Endodermal cell (in vitro differentiated cells): ENCODE data around the gene ATP1A4. TPM values are rescaled to one million over a fixed set of nuclear protein-coding genes. Genes with fewer than 3 reads are reported as not detected.

Experiments
- DNase-seq: peaks from one replicate; pipeline ENCODE4 v3.0.0-alpha.2; 2017
- H3K27ac ChIP-seq: 2 replicates; pipeline ENCODE4 v1.5.1; 2013; ENCODE audit warnings: mild to moderate bottlenecking, low read depth, low read length, moderate library complexity
- H3K27me3 ChIP-seq: 2 replicates; pipeline ENCODE4 v1.6.1; 2013; ENCODE audit warnings: mild to moderate bottlenecking, low read length, moderate library complexity; ENCODE audit not compliant: insufficient read depth, control insufficient read depth, poor library complexity, severe bottlenecking
- H3K36me3 ChIP-seq: 2 replicates; pipeline ENCODE4 v1.7.0; 2013; ENCODE audit warnings: mild to moderate bottlenecking, low read length, moderate library complexity; ENCODE audit not compliant: control insufficient read depth, insufficient read depth
- H3K4me1 ChIP-seq: one replicate; pipeline ENCODE4 v1.7.0; 2013; ENCODE audit warnings: low read length; ENCODE audit not compliant: control insufficient read depth, insufficient read depth
- H3K4me3 ChIP-seq: 2 replicates; pipeline ENCODE4 v1.5.1; 2013; ENCODE audit warnings: mild to moderate bottlenecking, low read length, moderate library complexity
- H3K9ac ChIP-seq: 2 replicates; pipeline ENCODE4 v1.6.1; 2013; ENCODE audit warnings: mild to moderate bottlenecking, low read length, moderate library complexity; ENCODE audit not compliant: poor library complexity, severe bottlenecking; ENCODE audit errors: extremely low read depth
- H3K9me3 ChIP-seq: 2 replicates; pipeline ENCODE4 v1.6.1; 2013; ENCODE audit warnings: mild to moderate bottlenecking, low read length, moderate library complexity; ENCODE audit not compliant: control insufficient read depth
- H3K27ac Mint-ChIP-seq: 2 replicates; pipeline ENCODE4 v1.8.0; 2020; ENCODE audit warnings: mixed read lengths
- H3K27me3 Mint-ChIP-seq: 2 replicates; pipeline ENCODE4 v1.8.0; 2021; ENCODE audit warnings: mild to moderate bottlenecking, mixed read lengths; ENCODE audit not compliant: insufficient read depth
- H3K36me3 Mint-ChIP-seq: 2 replicates; pipeline ENCODE4 v1.8.0; 2020; ENCODE audit warnings: low read depth, mixed read lengths
- H3K4me1 Mint-ChIP-seq: 2 replicates; pipeline ENCODE4 v1.8.0; 2020; ENCODE audit warnings: mixed read lengths
- H3K4me3 Mint-ChIP-seq: 2 replicates; pipeline ENCODE4 v1.8.0; 2020; ENCODE audit warnings: mild to moderate bottlenecking, moderate library complexity, mixed read lengths
- H3K9me3 Mint-ChIP-seq: 2 replicates; pipeline ENCODE4 v1.8.0; 2020; ENCODE audit warnings: mild to moderate bottlenecking, mixed read lengths
- WGBS, 2 experiments: methylation state at CpG; one replicate each; pipeline versions ENCODE4 v1.1.5 to v1.1.7; 2013; ENCODE audit warnings: missing lambda C conversion rate in 2 of 2, mixed read lengths in 1 of 2; ENCODE audit not compliant: insufficient coverage in 1 of 2, insufficient read length in 1 of 2; 5-methylcytosine and 5-hydroxymethylcytosine counted together
- total RNA-seq, 2 donors: library from RNA; stranded (reverse); fragmentation: NEBNext Ultra II Directional in 1 of 2; extraction: Animal tissue kit (Norgen Biotek cat#: 25700) in 1 of 2; gene quantifications; 2 replicates in 1 of 2; 3 replicates in 1 of 2; pipeline ENCODE4 v1.2.1, GENCODE V29; 2021
- TF ChIP-seq, protein P1 (sequence below): fragments of 200-600 bp; sonication (generic); conservative IDR thresholded peaks from 2 replicates; pipeline ENCODE4 v1.5.0; 2021; ENCODE audit warnings: antibody characterized with exemption, mild to moderate bottlenecking

The ATP1A4 gene
- total RNA-seq, 2 donors from 2014 or later = 0.55 to 0.75 TPM

GRCh38 chr1:160136926-160137200 lies 14.5 kb upstream of the ATP1A4 start:
- H3K4me1 ChIP-seq = no peaks in the 10 kb centered on the region
- Mint-ChIP-seq H3K36me3 (no peaks in the 10 kb centered on the region), H3K4me3 (no peak overlapping the region), H3K27ac (no peak overlapping the region), H3K4me1 (no peaks in the 10 kb centered on the region), H3K9me3 (no peaks in the 10 kb centered on the region), H3K27me3 (peaks cover 6% of the 10 kb centered on the region)
- no peak overlapping the region for H3K9ac ChIP-seq
- WGBS, 2 experiments = 92 to 100% methylated on average over 2 to 5 of the region's 5 CpGs
- no peak overlapping the region for H3K4me3 ChIP-seq
- no peaks in the 10 kb centered on the region for H3K36me3 ChIP-seq
- no peaks in the 10 kb centered on the region for H3K9me3 ChIP-seq
- H3K27me3 ChIP-seq = no peaks in the 10 kb centered on the region
- TF ChIP-seq, protein P1, sequence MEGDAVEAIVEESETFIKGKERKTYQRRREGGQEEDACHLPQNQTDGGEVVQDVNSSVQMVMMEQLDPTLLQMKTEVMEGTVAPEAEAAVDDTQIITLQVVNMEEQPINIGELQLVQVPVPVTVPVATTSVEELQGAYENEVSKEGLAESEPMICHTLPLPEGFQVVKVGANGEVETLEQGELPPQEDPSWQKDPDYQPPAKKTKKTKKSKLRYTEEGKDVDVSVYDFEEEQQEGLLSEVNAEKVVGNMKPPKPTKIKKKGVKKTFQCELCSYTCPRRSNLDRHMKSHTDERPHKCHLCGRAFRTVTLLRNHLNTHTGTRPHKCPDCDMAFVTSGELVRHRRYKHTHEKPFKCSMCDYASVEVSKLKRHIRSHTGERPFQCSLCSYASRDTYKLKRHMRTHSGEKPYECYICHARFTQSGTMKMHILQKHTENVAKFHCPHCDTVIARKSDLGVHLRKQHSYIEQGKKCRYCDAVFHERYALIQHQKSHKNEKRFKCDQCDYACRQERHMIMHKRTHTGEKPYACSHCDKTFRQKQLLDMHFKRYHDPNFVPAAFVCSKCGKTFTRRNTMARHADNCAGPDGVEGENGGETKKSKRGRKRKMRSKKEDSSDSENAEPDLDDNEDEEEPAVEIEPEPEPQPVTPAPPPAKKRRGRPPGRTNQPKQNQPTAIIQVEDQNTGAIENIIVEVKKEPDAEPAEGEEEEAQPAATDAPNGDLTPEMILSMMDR = no peak
- H3K27ac ChIP-seq = no peak overlapping the region
- DNase-seq = no peak

DNA sequence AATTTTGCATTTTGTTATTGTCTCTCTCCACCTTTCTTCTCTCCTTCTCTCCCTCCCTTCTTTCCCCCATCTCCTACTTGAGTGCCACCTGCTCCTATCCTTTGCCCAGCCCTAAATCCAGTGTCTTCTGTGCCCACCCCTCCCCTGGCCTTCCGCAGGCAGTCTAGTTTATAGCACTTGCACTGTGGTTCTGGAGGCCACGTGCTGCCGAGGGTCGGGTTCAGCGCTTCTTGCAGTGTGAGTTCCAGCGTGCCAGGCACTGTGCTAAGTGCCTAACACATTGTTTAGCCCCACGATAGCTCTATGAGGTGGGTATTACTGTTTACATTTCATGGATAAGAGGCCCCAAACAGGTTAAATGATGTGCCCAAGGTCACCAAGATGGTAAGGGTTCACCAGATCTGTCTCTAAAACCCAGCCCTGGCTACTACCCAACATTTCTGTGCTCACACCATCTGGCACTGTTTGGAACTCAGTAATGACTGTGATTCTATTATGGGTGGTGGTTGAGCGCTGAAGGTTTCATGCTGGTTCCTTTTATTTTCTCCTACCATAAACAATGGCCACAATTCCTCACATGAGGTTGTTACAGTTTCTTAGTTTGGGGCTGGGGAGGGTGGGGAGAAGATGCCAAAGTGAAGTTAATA lies 14.1 kb upstream of the ATP1A4 start:
- Histone ChIP-seq H3K4me1 (no peaks in the 10 kb centered on the region), H3K36me3 (no peaks in the 10 kb centered on the region), H3K4me3 (no peak overlapping the region), H3K27me3 (no peaks in the 10 kb centered on the region), H3K9ac (no peak overlapping the region), H3K27ac (no peak overlapping the region), H3K9me3 (no peaks in the 10 kb centered on the region)
- Mint-ChIP-seq H3K36me3 (no peaks in the 10 kb centered on the region), H3K27me3 (peaks cover 7% of the 10 kb centered on the region), H3K4me1 (no peaks in the 10 kb centered on the region), H3K4me3 (no peak overlapping the region), H3K9me3 (no peaks in the 10 kb centered on the region), H3K27ac (no peak overlapping the region)
- TF ChIP-seq, protein P1 = no peak
- no peak for DNase-seq
- 92 to 96% methylated on average over 6 to 7 of the region's 8 CpGs for WGBS, 2 experiments

GRCh38 chr1:160139840-160140239 lies 11.6 kb upstream of the ATP1A4 start:
- no peak overlapping the region for H3K4me3 Mint-ChIP-seq
- H3K9me3 ChIP-seq = no peaks in the 10 kb centered on the region
- TF ChIP-seq, protein P1 = no peak
- no peak overlapping the region for H3K4me3 ChIP-seq
- peaks cover 11% of the 10 kb centered on the region for H3K27me3 Mint-ChIP-seq
- WGBS, 2 experiments = 95 to 96% methylated on average over 4 to 8 of the region's 8 CpGs
- H3K27ac Mint-ChIP-seq = no peak overlapping the region
- no peak overlapping the region for H3K27ac ChIP-seq
- no peak for DNase-seq
- no peaks in the 10 kb centered on the region for H3K4me1 ChIP-seq
- no peak overlapping the region for H3K9ac ChIP-seq
- H3K36me3 Mint-ChIP-seq = no peaks in the 10 kb centered on the region
- H3K27me3 ChIP-seq = no peaks in the 10 kb centered on the region
- no peaks in the 10 kb centered on the region for H3K36me3 ChIP-seq
- H3K4me1 Mint-ChIP-seq = peaks cover 8% of the 10 kb centered on the region
- no peaks in the 10 kb centered on the region for H3K9me3 Mint-ChIP-seq
